K562 (cell line): ENCODE measurements around the gene UBTD1. TPM values are rescaled to one million over a fixed set of nuclear protein-coding genes. Genes with fewer than 3 reads are reported as not detected.

Experiments used
- HNRNPLL ChIP-seq: fragments of 200-400 bp; formaldehyde crosslinking; IDR thresholded peaks from 2 replicates; pipeline ENCODE4 v1.6.1; 2017; ENCODE audit warnings: low read length, low read depth, mild to moderate bottlenecking; ENCODE audit not compliant: poor library complexity, severe bottlenecking
- IFI16 ChIP-seq: fragments of 250-450 bp; sonication (Bioruptor Pico); IDR thresholded peaks from 2 replicates; pipeline ENCODE4 v2.1.2; 2022; ENCODE audit warnings: mild to moderate bottlenecking, inconsistent platforms
- polyA plus RNA-seq, 8 experiments: library from polyadenylated mRNA; depleted of rRNA in 4 of 8; stranded (reverse) in 5 of 8; unstranded in 3 of 8; fragments of >200 nt; fragmentation: Nextera tagmentation in 2 of 8; fragmentation: Illumina TruSeq in 1 of 8; extraction: Ambion mirVana in 2 of 8; extraction: Trizol in 1 of 8; gene quantifications; 2 replicates each; pipeline versions ENCODE4 v1.2.1 to v1.2.3, GENCODE V29; 2011 to 2014; ENCODE audit warnings: inconsistent platforms in 1 of 8, missing spikeins in 1 of 8
- total RNA-seq, 7 experiments: library from RNA; depleted of rRNA in 6 of 7; stranded (reverse); fragments of >200 nt in 6 of 7; fragmentation: Illumina TruSeq in 2 of 7; extraction: Trizol in 2 of 7; gene quantifications; 2 replicates each; pipeline versions ENCODE4 v1.2.1 to v1.2.3, GENCODE V29; 2011 to 2021; ENCODE audit warnings: low replicate concordance in 1 of 7
- TF ChIP-seq, protein P1 (sequence below): fragments of 450-650 bp; IDR thresholded peaks from 2 replicates; pipeline ENCODE4 v1.6.1; 2016; ENCODE audit warnings: mild to moderate bottlenecking, moderate library complexity
- TF ChIP-seq, protein P2 (sequence below): sonication (generic); formaldehyde crosslinking; IDR thresholded peaks from 2 replicates; pipeline ENCODE4 v1.8.1; 2023; ENCODE audit warnings: mild to moderate bottlenecking, missing genetic modification reagents

Gene UBTD1
- total and polyA plus RNA-seq, 9 of the 15 experiments (the other 6 are each of a cell fraction or from before 2014, with no cell fraction given), result 0.08 to 1.6 (median 0.81) TPM; not detected in 1

DNA sequence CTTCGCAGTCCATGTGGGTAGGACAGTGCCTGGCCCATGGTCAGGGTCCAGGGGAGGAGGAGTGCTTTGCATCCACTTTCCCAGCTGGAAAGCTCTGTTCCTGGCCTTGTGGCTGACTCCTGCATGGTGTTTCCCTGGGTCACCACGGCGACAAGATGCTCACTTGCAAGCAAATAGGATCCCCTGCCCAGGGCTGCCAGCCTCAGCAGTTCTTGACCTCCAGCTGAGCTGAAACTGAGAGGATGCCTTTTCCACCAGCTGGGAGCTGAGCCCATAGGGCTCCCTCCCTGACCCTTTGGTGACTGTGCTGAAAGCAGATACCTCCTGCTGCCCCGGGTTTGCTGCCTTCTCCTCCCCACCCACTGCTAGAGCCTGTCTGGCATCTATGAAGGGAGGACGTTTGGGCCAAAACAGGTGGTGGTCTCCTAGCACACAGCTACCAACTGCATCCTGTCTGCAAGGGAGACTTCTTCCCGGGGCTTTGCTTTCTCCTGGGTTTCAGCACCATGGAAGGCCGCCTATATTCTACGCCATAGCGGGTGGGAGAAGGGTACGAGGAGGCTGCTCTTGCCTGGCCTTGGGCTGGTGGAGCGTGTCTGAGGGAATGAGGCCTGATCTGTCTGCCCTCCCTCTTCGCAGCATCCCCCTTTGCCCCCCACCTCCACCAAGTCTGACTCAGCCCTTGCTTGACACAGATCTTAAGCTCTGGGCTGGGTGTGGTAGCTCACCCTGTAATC lies 34.4 kb downstream of the UBTD1 start (continued):
- TF ChIP-seq, protein P1, sequence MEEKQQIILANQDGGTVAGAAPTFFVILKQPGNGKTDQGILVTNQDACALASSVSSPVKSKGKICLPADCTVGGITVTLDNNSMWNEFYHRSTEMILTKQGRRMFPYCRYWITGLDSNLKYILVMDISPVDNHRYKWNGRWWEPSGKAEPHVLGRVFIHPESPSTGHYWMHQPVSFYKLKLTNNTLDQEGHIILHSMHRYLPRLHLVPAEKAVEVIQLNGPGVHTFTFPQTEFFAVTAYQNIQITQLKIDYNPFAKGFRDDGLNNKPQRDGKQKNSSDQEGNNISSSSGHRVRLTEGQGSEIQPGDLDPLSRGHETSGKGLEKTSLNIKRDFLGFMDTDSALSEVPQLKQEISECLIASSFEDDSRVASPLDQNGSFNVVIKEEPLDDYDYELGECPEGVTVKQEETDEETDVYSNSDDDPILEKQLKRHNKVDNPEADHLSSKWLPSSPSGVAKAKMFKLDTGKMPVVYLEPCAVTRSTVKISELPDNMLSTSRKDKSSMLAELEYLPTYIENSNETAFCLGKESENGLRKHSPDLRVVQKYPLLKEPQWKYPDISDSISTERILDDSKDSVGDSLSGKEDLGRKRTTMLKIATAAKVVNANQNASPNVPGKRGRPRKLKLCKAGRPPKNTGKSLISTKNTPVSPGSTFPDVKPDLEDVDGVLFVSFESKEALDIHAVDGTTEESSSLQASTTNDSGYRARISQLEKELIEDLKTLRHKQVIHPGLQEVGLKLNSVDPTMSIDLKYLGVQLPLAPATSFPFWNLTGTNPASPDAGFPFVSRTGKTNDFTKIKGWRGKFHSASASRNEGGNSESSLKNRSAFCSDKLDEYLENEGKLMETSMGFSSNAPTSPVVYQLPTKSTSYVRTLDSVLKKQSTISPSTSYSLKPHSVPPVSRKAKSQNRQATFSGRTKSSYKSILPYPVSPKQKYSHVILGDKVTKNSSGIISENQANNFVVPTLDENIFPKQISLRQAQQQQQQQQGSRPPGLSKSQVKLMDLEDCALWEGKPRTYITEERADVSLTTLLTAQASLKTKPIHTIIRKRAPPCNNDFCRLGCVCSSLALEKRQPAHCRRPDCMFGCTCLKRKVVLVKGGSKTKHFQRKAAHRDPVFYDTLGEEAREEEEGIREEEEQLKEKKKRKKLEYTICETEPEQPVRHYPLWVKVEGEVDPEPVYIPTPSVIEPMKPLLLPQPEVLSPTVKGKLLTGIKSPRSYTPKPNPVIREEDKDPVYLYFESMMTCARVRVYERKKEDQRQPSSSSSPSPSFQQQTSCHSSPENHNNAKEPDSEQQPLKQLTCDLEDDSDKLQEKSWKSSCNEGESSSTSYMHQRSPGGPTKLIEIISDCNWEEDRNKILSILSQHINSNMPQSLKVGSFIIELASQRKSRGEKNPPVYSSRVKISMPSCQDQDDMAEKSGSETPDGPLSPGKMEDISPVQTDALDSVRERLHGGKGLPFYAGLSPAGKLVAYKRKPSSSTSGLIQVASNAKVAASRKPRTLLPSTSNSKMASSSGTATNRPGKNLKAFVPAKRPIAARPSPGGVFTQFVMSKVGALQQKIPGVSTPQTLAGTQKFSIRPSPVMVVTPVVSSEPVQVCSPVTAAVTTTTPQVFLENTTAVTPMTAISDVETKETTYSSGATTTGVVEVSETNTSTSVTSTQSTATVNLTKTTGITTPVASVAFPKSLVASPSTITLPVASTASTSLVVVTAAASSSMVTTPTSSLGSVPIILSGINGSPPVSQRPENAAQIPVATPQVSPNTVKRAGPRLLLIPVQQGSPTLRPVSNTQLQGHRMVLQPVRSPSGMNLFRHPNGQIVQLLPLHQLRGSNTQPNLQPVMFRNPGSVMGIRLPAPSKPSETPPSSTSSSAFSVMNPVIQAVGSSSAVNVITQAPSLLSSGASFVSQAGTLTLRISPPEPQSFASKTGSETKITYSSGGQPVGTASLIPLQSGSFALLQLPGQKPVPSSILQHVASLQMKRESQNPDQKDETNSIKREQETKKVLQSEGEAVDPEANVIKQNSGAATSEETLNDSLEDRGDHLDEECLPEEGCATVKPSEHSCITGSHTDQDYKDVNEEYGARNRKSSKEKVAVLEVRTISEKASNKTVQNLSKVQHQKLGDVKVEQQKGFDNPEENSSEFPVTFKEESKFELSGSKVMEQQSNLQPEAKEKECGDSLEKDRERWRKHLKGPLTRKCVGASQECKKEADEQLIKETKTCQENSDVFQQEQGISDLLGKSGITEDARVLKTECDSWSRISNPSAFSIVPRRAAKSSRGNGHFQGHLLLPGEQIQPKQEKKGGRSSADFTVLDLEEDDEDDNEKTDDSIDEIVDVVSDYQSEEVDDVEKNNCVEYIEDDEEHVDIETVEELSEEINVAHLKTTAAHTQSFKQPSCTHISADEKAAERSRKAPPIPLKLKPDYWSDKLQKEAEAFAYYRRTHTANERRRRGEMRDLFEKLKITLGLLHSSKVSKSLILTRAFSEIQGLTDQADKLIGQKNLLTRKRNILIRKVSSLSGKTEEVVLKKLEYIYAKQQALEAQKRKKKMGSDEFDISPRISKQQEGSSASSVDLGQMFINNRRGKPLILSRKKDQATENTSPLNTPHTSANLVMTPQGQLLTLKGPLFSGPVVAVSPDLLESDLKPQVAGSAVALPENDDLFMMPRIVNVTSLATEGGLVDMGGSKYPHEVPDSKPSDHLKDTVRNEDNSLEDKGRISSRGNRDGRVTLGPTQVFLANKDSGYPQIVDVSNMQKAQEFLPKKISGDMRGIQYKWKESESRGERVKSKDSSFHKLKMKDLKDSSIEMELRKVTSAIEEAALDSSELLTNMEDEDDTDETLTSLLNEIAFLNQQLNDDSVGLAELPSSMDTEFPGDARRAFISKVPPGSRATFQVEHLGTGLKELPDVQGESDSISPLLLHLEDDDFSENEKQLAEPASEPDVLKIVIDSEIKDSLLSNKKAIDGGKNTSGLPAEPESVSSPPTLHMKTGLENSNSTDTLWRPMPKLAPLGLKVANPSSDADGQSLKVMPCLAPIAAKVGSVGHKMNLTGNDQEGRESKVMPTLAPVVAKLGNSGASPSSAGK, result no peak
- TF ChIP-seq HNRNPLL (no peak), IFI16 (CRISPR knock-in tag) (no peak)
- TF ChIP-seq, protein P2, sequence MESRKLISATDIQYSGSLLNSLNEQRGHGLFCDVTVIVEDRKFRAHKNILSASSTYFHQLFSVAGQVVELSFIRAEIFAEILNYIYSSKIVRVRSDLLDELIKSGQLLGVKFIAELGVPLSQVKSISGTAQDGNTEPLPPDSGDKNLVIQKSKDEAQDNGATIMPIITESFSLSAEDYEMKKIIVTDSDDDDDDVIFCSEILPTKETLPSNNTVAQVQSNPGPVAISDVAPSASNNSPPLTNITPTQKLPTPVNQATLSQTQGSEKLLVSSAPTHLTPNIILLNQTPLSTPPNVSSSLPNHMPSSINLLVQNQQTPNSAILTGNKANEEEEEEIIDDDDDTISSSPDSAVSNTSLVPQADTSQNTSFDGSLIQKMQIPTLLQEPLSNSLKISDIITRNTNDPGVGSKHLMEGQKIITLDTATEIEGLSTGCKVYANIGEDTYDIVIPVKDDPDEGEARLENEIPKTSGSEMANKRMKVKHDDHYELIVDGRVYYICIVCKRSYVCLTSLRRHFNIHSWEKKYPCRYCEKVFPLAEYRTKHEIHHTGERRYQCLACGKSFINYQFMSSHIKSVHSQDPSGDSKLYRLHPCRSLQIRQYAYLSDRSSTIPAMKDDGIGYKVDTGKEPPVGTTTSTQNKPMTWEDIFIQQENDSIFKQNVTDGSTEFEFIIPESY (CRISPR knock-in tag), result peak; percentile 94
